Astrocyte (in vitro differentiated cells and primary cell): Measurements from ENCODE around the gene SATB1.

Experiments used
- EZH2 ChIP-seq: IDR thresholded peaks from 2 replicates; pipeline ENCODE4 v1.6.1; 2012; ENCODE audit warnings: mild to moderate bottlenecking, low read length, inconsistent platforms; ENCODE audit not compliant: insufficient read depth
- TF ChIP-seq, protein P1 (sequence below): IDR thresholded peaks from 2 replicates; pipeline ENCODE4 v1.5.1; 2011; ENCODE audit warnings: low read depth, mild to moderate bottlenecking, inconsistent platforms, low read length, moderate library complexity; ENCODE audit not compliant: insufficient read depth

DNA sequence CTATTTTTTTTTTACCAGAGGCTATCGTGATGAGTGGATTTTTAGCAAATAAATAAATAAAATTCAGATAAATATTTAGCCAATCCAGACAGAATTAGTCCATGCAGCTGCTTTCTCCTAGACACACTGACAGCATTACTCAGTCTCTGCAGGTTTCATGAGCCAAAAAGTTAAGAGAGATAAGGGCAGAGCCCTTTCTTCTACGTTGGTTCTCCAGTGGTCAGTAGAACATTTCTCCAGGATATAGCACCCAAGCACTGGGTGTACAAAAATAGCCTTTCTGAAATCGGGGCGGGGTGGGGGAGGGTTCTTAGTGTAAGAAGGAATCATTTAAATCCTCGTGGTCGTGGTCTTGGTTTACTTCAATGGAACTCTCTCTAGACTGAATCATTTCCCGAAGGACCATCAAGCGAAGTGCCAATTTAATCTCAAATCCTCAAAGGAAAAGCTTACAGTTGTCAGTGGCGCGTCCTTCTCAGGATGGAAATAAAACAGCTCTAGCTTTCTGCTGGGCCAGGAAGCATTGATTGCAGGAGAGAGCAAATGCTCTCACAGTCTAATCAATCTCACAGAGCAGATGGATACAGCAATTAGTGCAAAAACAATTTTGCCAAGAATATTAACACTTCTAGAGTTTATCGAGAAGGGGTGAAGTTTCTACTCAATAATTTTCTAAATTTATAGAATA, 86.2 kb downstream of the SATB1 start:
- TF ChIP-seq, protein P1, sequence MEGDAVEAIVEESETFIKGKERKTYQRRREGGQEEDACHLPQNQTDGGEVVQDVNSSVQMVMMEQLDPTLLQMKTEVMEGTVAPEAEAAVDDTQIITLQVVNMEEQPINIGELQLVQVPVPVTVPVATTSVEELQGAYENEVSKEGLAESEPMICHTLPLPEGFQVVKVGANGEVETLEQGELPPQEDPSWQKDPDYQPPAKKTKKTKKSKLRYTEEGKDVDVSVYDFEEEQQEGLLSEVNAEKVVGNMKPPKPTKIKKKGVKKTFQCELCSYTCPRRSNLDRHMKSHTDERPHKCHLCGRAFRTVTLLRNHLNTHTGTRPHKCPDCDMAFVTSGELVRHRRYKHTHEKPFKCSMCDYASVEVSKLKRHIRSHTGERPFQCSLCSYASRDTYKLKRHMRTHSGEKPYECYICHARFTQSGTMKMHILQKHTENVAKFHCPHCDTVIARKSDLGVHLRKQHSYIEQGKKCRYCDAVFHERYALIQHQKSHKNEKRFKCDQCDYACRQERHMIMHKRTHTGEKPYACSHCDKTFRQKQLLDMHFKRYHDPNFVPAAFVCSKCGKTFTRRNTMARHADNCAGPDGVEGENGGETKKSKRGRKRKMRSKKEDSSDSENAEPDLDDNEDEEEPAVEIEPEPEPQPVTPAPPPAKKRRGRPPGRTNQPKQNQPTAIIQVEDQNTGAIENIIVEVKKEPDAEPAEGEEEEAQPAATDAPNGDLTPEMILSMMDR = no peak
- TF ChIP-seq EZH2 = no peak
